Mucosa of rectum (tissue), 2 donors: Measurements from ENCODE around the gene ARHGEF4.
"Not testable (repeated sequence)": the region's sequence is repeated elsewhere in the genome, so short reads cannot be mapped to it uniquely, and the experiment has no call there.

Source experiments
- H3K27ac ChIP-seq, 2 donors: one replicate each; pipeline ENCODE4 v1.7.0; 2013; ENCODE audit warnings: inconsistent platforms in 2 of 2, low read depth in 2 of 2, low read length in 2 of 2
- H3K27me3 ChIP-seq, 2 donors: one replicate each; pipeline ENCODE4 v1.7.0; 2013; ENCODE audit warnings: low read length in 2 of 2; ENCODE audit not compliant: control insufficient read depth in 2 of 2, insufficient read depth in 2 of 2
- H3K36me3 ChIP-seq, 2 donors: one replicate each; pipeline ENCODE4 v1.7.0; 2013; ENCODE audit warnings: low read length in 2 of 2; ENCODE audit not compliant: control insufficient read depth in 2 of 2, insufficient read depth in 2 of 2
- H3K4me1 ChIP-seq, 2 donors: one replicate each; pipeline ENCODE4 v1.7.0; 2013; ENCODE audit warnings: low read length in 2 of 2, mild to moderate bottlenecking in 1 of 2; ENCODE audit not compliant: control insufficient read depth in 2 of 2, insufficient read depth in 2 of 2
- H3K4me3 ChIP-seq, 2 donors: one replicate each; pipeline ENCODE4 v1.7.0; 2013; ENCODE audit warnings: low read length in 2 of 2
- H3K9ac ChIP-seq, 2 donors: one replicate each; pipeline ENCODE4 v1.7.0; 2013; ENCODE audit warnings: low read length in 2 of 2, low read depth in 1 of 2, mild to moderate bottlenecking in 1 of 2
- H3K9me3 ChIP-seq, 2 donors: one replicate each; pipeline ENCODE4 v1.7.0; 2013; ENCODE audit warnings: low read length in 2 of 2; ENCODE audit not compliant: control insufficient read depth in 2 of 2
- donor health status: healthy.
- donor health status: Normal muscosa, but diverticular disease.

The ARHGEF4 gene

GRCh38 chr2:130986890-130987493 lies 150.3 kb downstream of the ARHGEF4 start:
- H3K9me3 ChIP-seq, result no peaks in the 10 kb centered on the region
- no peak overlapping the region for H3K27ac ChIP-seq
- no peaks in the 10 kb centered on the region for H3K36me3 ChIP-seq
- H3K4me1 ChIP-seq, result no peaks in the 10 kb centered on the region
- H3K9ac ChIP-seq, result no peak overlapping the region
- no peak overlapping the region for H3K4me3 ChIP-seq
- H3K27me3 ChIP-seq, result no peaks in the 10 kb centered on the region

GRCh38 chr2:130987519-130988425 lies 151.1 kb downstream of the ARHGEF4 start:
- H3K9ac ChIP-seq, result no peak overlapping the region
- H3K9me3 ChIP-seq, result no peaks in the 10 kb centered on the region
- H3K36me3 ChIP-seq, result no peaks in the 10 kb centered on the region
- no peak overlapping the region for H3K27ac ChIP-seq
- H3K4me1 ChIP-seq, result no peaks in the 10 kb centered on the region
- no peak overlapping the region for H3K4me3 ChIP-seq
- H3K27me3 ChIP-seq, result no peaks in the 10 kb centered on the region

GRCh38 chr2:130991446-130991845 lies 154.7 kb downstream of the ARHGEF4 start:
- H3K9ac ChIP-seq, H3K4me1 ChIP-seq, H3K27me3 ChIP-seq, H3K36me3 ChIP-seq, H3K4me3 ChIP-seq, H3K9me3 ChIP-seq, H3K27ac ChIP-seq: not testable (repeated sequence)

- H3K27ac ChIP-seq, H3K36me3 ChIP-seq, H3K4me3 ChIP-seq, H3K9ac ChIP-seq, H3K27me3 ChIP-seq, H3K9me3 ChIP-seq, H3K4me1 ChIP-seq: not testable (repeated sequence)
Measured at GRCh38 chr2:130992003-130992402, 155.3 kb downstream of the ARHGEF4 start.

GRCh38 chr2:130996691-130997090 lies 160.0 kb downstream of the ARHGEF4 start:
- H3K4me3 ChIP-seq, result no peak overlapping the region
- no peak overlapping the region for H3K27ac ChIP-seq
- H3K4me1 ChIP-seq, result no peaks in the 10 kb centered on the region
- no peaks in the 10 kb centered on the region for H3K27me3 ChIP-seq
- no peaks in the 10 kb centered on the region for H3K9me3 ChIP-seq
- no peaks in the 10 kb centered on the region for H3K36me3 ChIP-seq
- no peak overlapping the region for H3K9ac ChIP-seq

GRCh38 chr2:130997198-130997597 lies 160.5 kb downstream of the ARHGEF4 start:
- H3K9ac ChIP-seq, result no peak overlapping the region
- no peaks in the 10 kb centered on the region for H3K9me3 ChIP-seq
- no peak overlapping the region for H3K4me3 ChIP-seq
- H3K36me3 ChIP-seq, result no peaks in the 10 kb centered on the region
- H3K4me1 ChIP-seq, result no peaks in the 10 kb centered on the region
- no peak overlapping the region for H3K27ac ChIP-seq
- H3K27me3 ChIP-seq, result no peaks in the 10 kb centered on the region

GRCh38 chr2:130998561-130998960 lies 161.8 kb downstream of the ARHGEF4 start:
- no peak overlapping the region for H3K4me3 ChIP-seq
- no peaks in the 10 kb centered on the region for H3K27me3 ChIP-seq

GRCh38 chr2:131004446-131005209 lies 167.9 kb downstream of the ARHGEF4 start:
- H3K9me3 ChIP-seq, result no peaks in the 10 kb centered on the region
- H3K36me3 ChIP-seq, result no peaks in the 10 kb centered on the region
- H3K4me1 ChIP-seq, result no peaks in the 10 kb centered on the region
- H3K4me3 ChIP-seq, result no peak overlapping the region
- H3K27me3 ChIP-seq, result no peaks in the 10 kb centered on the region
- H3K27ac ChIP-seq, result no peak overlapping the region
- no peak overlapping the region for H3K9ac ChIP-seq

More at GRCh38 chr2:130998561-130998960, 161.8 kb downstream of the ARHGEF4 start:
- Histone ChIP-seq H3K9me3 (no peaks in the 10 kb centered on the region), H3K36me3 (no peaks in the 10 kb centered on the region), H3K9ac (no peak overlapping the region), H3K27ac (no peak overlapping the region), H3K4me1 (no peaks in the 10 kb centered on the region)

- no peak overlapping the region for H3K9ac ChIP-seq
Measured at GRCh38 chr2:131005216-131005935, 168.7 kb downstream of the ARHGEF4 start.

More at GRCh38 chr2:131005216-131005935, 168.7 kb downstream of the ARHGEF4 start:
- no peak overlapping the region for H3K4me3 ChIP-seq
- H3K9me3 ChIP-seq, result no peaks in the 10 kb centered on the region
- no peaks in the 10 kb centered on the region for H3K27me3 ChIP-seq
- no peak overlapping the region for H3K27ac ChIP-seq
- no peaks in the 10 kb centered on the region for H3K4me1 ChIP-seq
- no peaks in the 10 kb centered on the region for H3K36me3 ChIP-seq
